HG03196 (cell line): ENCODE measurements around the gene SYNC.
"Not testable (repeated sequence)": the region's sequence is repeated elsewhere in the genome, so short reads cannot be mapped to it uniquely, and the experiment has no call there.

Experiments used
- ATAC-seq: cut with Tn5 transposase; IDR thresholded peaks from one replicate; pipeline ENCODE4 v1.9.1; 2021; ENCODE audit not compliant: unreplicated experiment

Gene SYNC

DNA sequence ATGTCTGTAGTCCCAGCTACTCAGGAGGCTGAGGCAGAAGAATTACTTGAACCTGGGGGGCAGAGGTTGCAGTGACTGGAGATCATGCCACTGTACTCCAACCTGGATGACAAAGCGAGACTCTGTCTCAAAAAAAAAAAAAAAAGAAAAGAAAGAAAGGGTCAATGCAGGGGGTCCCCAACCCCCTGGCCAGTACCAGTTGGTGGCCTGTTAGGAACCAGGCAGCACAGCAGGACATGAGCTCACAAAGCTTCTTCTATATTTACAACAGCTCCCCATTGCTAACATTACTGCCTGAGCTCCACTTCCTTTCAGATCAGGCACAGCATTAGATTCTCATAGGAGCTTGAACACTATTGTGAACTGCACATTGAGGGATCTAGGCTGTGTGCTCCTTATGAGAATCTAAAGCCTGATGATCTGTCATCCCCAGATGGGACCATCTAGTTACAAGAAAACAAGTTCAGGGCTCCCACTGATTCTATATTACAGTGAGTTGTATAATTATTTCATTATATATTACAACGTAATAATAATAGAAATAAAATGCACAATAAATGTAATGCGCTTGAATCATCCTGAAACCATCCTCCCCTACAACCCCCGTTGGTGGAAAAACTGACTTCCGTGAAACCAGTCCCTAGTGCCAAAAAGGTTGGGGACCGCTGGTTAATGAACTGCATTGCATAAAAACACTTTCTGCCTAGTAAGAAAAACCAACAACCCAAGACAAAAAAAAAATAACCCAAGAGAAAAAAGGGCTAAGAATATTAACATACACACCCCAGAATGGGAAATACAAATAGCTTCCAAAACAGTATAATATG, 55.0 kb downstream of the SYNC start:
- ATAC-seq = no peak

DNA sequence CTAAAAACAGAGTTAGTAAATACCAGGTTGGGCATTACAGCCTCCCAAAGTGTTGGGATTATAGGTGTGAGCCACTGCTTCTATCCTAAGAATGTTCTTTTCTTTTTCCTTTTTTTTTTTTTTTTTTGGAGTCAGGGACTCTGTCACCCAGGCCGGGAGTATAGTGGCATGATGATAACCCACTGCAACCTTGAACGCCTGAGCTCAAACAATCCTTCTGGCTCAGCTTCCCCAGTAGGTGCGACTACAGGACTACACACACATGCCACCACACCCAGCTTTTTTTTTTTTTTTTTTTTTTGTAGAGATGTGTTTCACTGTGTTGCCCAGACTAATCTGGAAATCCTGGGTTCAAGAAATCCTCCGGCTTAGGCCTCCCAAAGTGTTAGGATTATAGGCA, 58.1 kb downstream of the SYNC start:
- ATAC-seq = no peak

DNA sequence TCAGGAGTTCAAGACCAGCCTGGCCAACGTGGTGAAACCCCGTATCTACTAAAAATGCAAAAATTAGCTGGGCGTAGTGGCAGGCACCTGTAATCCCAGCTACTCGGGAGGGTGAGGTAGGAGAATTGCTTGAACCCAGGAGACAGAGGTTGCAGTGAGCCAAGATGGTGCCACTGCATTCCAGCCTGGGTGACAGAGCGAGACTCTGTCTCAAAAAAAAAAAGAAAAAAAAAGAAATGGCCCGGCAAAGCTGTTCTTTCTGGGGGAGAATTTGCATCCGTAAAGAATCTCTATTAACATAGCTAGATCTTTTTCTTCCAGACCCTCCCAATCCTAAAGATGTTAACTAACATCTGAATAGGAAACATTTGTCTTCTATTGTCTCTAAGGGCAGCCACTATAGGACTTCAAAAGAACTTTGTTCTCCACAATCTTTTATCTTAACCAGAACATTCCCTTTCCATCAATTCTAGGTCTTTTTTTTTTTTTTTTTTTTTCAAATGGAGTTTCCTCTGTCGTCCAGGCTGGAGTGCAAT, 60.2 kb downstream of the SYNC start:
- ATAC-seq = not testable (repeated sequence)

DNA sequence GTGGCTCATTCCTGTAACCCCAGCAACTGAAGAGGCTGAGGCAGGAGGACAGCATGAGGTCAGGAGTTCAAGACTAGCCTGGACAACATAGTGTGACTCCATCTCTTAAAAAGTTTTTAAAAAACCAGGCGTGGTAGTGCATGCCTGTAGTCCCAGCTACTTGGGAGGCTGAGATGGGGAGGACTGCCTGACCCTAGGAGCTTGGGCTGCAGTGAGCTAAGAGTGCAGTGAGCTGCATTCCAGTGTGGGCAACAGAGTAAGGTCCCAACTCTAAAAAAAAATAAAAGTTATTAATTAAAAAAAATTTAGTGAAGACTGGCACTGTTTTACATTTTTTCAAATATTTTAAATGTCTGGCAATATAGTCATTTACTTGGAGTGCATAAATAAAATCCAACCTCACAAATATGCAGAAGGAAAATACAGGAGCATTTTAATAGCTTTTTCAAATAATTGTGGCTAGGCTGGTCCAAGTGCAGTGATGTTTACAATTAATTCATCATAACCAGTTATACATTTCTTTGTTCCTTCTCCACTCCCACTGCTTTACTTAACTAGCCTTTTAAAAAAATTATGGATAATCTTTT, 63.0 kb downstream of the SYNC start:
- no peak for ATAC-seq

DNA sequence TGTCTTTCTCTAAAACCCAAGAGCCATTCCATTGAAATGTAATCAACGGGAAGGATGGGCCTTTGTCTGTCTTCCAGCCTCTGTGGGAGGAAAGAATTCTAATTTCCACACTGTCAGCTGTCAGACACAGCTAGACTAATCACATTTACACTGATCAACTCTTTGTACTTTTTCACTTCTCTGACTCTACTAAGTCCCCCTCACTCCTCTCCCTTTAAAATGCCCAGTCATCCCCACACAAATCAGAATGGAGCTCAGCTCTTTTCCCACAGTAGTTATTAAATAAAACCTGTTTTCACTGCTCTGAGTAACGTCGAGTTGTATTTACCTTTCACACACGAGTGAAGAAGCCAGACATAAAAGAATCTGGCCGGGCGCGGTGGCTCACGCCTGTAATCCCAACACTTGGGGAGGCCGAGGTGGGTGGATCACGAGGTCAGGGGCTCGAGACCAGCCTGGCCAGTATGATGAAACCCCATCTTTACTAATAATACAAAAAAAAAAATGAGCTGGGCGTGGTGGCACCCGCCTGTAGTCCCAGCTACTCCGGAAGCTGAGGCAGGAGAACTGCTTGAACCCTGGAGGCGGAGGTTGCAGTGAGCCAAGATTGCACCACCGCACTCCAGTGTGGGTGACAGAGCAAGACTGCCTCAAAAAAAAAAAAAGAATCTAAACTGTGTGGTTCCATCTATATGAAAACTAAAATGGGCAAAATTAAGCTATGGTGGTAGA, 65.5 kb downstream of the SYNC start:
- ATAC-seq = no peak

DNA sequence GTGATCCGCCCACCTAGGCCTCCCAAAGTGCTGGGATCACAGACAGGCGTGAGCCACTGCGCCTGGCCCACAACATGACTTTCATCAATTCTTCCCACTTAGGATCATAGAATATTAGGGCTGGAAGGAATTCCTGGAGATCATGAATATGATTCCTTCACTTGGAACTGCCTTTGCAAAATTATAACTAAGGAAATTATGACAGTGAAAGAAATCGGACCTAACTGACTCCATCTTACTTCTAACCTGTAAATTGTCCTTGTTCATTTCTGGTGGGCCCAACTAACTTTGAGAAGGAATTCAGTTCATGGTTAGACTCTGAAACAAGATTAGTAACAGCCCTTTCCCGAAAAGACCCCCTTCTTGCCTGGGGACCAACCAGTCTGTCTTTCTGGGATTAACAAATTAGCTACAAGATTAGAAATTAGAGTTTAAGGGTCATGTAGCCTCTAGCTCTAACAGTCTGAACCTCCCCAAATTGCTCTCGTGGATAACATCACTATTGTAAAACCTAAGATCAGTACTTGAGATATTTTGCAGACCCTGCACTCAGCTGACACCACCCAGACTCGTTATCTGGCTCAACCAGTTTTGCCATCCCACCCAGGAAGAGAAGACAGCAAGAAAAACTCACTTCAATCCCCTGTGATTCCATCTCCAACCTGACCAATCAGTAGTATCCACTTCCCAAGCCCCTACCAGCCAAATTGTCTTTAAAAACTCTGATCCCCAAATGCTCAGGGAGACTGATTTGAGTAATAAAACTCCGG, 66.9 kb downstream of the SYNC start:
- ATAC-seq = no peak

DNA sequence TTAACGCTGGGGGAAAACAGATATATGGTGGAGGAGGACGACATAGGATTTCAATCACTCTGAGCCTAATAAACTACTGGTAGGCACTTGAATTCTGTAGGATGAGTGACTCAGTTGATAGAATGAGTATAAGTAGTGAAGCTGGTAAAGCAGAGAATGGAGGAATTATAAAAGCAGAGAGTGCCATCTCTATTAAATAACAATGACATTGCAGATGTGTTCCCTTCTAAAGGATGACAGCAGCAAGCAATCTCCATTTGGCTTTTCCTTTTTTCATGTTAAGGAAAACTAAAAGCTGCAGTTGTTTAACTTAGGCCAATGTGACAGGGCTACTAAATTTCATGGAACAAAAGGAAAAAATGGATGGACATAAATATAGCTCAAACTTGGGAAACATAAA, 69.7 kb downstream of the SYNC start:
- ATAC-seq = no peak

DNA sequence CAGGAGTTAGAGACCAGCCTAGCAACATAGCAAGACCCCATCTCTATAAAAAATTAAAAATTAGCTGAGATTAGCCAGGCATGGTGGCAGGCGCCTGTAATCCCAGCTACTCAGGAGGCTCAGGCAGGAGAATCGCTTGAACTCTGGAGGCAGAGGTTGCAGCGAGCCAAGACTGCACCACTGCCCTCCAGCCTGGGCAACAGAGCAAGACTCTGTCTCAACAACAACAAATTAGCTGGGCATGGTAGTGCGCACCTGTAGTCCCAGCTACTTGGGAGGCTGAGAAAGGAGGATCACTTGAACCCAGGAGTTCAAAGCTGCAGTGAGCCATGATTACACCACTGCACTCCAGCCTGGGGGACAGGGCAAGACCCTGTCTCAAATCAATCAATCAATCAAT, 72.4 kb downstream of the SYNC start:
- not testable (repeated sequence) for ATAC-seq
